HepG2 (cell line): ENCODE data around the gene ZFAND3. TPM values are rescaled to one million over a fixed set of nuclear protein-coding genes. Genes with fewer than 3 reads are reported as not detected.

Experiments used
- ATAC-seq: fragments of 200-7000 bp; cut with Tn5 transposase; 3 replicates; pipeline ENCODE4 v1.9.1; 2020; ENCODE audit warnings: mild to moderate bottlenecking, moderate library complexity
- BruUV-seq: library from RNA; stranded (reverse); fragments of 400-500 nt; replicated peaks from 2 replicates; lab custom pipeline; 2021; lab: Mats Ljungman, UMichigan
- CTCF ChIA-PET: fragments of 300-600 bp; formaldehyde crosslinking; extraction: SDS; loops from one replicate; lab custom pipeline; 2021; ENCODE audit warnings: low total read pairs, inconsistent platforms, low intra/inter-chr PET ratio; lab: Yijun Ruan, JAX
- POLR2A ChIA-PET: fragments of 350-600 bp; sonication (Branson Sonifier 250); formaldehyde crosslinking; loops from one replicate; lab custom pipeline; 2020; ENCODE audit warnings: antibody characterized with exemption, inconsistent platforms; lab: Yijun Ruan, JAX
- DNase-seq: peaks from one replicate; pipeline ENCODE4 v3.0.0-alpha.2; 2015; ENCODE audit warnings: low spot score
- FAIRE-seq: peaks from 3 replicates; lab custom pipeline; 2011; peaks lifted over from hg19 to GRCh38; lab: Jason Lieb, UNC
- H2AFZ ChIP-seq: one replicate; pipeline ENCODE4 v1.6.1; 2011; ENCODE audit warnings: low read length, inconsistent platforms
- H3K27ac ChIP-seq: fragments of 300-600 bp; 3 replicates; pipeline ENCODE4 v1.8.0; 2011; ENCODE audit warnings: mixed run types, mild to moderate bottlenecking, mixed read lengths, low read length, inconsistent platforms; ENCODE audit not compliant: insufficient read depth; ENCODE audit errors: extremely low read length
- H3K27me3 ChIP-seq, 2 experiments: fragments of 200-600 bp in 1 of 2; 2 replicates in 1 of 2; 3 replicates in 1 of 2; pipeline versions ENCODE4 v1.6.0 to v1.8.0; 2011; ENCODE audit warnings: low read length in 2 of 2, mild to moderate bottlenecking in 2 of 2, moderate library complexity in 2 of 2, inconsistent platforms in 1 of 2; ENCODE audit not compliant: insufficient read depth in 2 of 2, control insufficient read depth in 1 of 2
- H3K36me3 ChIP-seq, 2 experiments: fragments of 200-600 bp in 1 of 2; replicated peaks in 1 of 2; 2 replicates in 1 of 2; 3 replicates in 1 of 2; pipeline versions ENCODE4 v1.5.1 to v1.8.0; 2011; ENCODE audit warnings: low read length in 2 of 2, inconsistent platforms in 1 of 2; ENCODE audit not compliant: insufficient read depth in 2 of 2, control insufficient read depth in 1 of 2
- H3K4me1 ChIP-seq: 2 replicates; pipeline ENCODE4 v1.5.1; 2012; ENCODE audit warnings: low read length, inconsistent platforms; ENCODE audit not compliant: insufficient read depth
- H3K4me2 ChIP-seq: 2 replicates; pipeline ENCODE4 v1.6.0; 2011; ENCODE audit warnings: low read depth, low read length, inconsistent platforms
- H3K4me3 ChIP-seq, 3 experiments: fragments of 200-600 bp in 1 of 3; sonication (generic), shearing (Covaris generic) in 1 of 3; replicated peaks in 1 of 3; 2 replicates each; pipeline ENCODE4 v1.5.1; 2011 to 2016; ENCODE audit warnings: low read length in 3 of 3, inconsistent platforms in 2 of 3, low read depth in 2 of 3, mild to moderate bottlenecking in 2 of 3, control low read depth in 1 of 3, mixed read lengths in 1 of 3; ENCODE audit not compliant: insufficient read depth in 1 of 3
- H3K79me2 ChIP-seq: one replicate; pipeline ENCODE4 v1.6.1; 2011; ENCODE audit warnings: low read length, inconsistent platforms; ENCODE audit not compliant: insufficient read depth
- H3K9ac ChIP-seq: 2 replicates; pipeline ENCODE4 v1.6.0; 2011; ENCODE audit warnings: mild to moderate bottlenecking, low read depth, low read length, inconsistent platforms; ENCODE audit not compliant: insufficient read depth
- H3K9me3 ChIP-seq: 2 replicates; pipeline ENCODE4 v1.5.1; 2012; ENCODE audit warnings: mild to moderate bottlenecking, low read length
- H4K20me1 ChIP-seq: 2 replicates; pipeline ENCODE4 v1.6.0; 2011; ENCODE audit warnings: inconsistent platforms, mild to moderate bottlenecking, low read length, moderate library complexity; ENCODE audit not compliant: insufficient read depth
- CEBPG ChIP-seq: IDR thresholded peaks from 2 replicates; pipeline ENCODE4 v1.6.1; 2016
- FLYWCH1 ChIP-seq: sonication (generic); formaldehyde crosslinking; IDR thresholded peaks from 2 replicates; pipeline ENCODE4 v1.8.1; 2023; ENCODE audit warnings: mild to moderate bottlenecking, missing genetic modification reagents
- FOXP4 ChIP-seq: sonication (generic); formaldehyde crosslinking; IDR thresholded peaks from 2 replicates; pipeline ENCODE4 v1.4.0; 2020; ENCODE audit warnings: missing genetic modification reagents
- KLF15 ChIP-seq: sonication (generic); formaldehyde crosslinking; IDR thresholded peaks from 2 replicates; pipeline ENCODE4 v1.8.1; 2023; ENCODE audit warnings: borderline replicate concordance, mild to moderate bottlenecking, inconsistent platforms, missing genetic modification reagents, mixed read lengths
- MXD4 ChIP-seq: IDR thresholded peaks from 2 replicates; pipeline ENCODE4 v1.6.1; 2016; ENCODE audit warnings: mild to moderate bottlenecking, missing biosample characterization, missing genetic modification reagents
- MYC ChIP-seq: sonication (generic); formaldehyde crosslinking; IDR thresholded peaks from 2 replicates; pipeline ENCODE4 v1.9.0; 2021; ENCODE audit warnings: missing genetic modification reagents, borderline replicate concordance
- NFE2L2 ChIP-seq: fragments of 150-350 bp; IDR thresholded peaks from 2 replicates; pipeline ENCODE4 v1.6.1; 2014; ENCODE audit warnings: low read length
- RNF219 ChIP-seq: sonication (generic); formaldehyde crosslinking; IDR thresholded peaks from 2 replicates; pipeline ENCODE4 v1.5.0; 2020; ENCODE audit warnings: mild to moderate bottlenecking, missing genetic modification reagents
- ZBTB7B ChIP-seq: sonication (generic); formaldehyde crosslinking; IDR thresholded peaks from 2 replicates; pipeline ENCODE4 v1.4.0; 2020; ENCODE audit warnings: missing genetic modification reagents
- ZFY ChIP-seq: sonication (generic); formaldehyde crosslinking; IDR thresholded peaks from 2 replicates; pipeline ENCODE4 v1.4.0; 2020; ENCODE audit warnings: missing genetic modification reagents
- ZNF230 ChIP-seq: sonication (generic); formaldehyde crosslinking; IDR thresholded peaks from 2 replicates; pipeline ENCODE4 v1.4.0; 2020; ENCODE audit warnings: mild to moderate bottlenecking, missing genetic modification reagents
- WGBS: methylation state at CpG from one replicate; pipeline ENCODE4 v1.1.6; 2017; ENCODE audit warnings: low lambda C conversion rate; 5-methylcytosine and 5-hydroxymethylcytosine counted together
- in situ Hi-C: cut with HindIII; loops from 2 replicates; pipeline ENCODE4 v1.10.0; 2017; ENCODE audit warnings: low pct_unique_long_range_greater_than_20kb; ENCODE audit not compliant: extremely low pct_ligation_motif_present
- intact Hi-C: fragments of 100-400 bp; cut with micrococcal nuclease; formaldehyde crosslinking; loops from one replicate; pipeline ENCODE4 v1.10.0; 2022; ENCODE audit not compliant: unreplicated experiment
- polyA plus RNA-seq, 8 experiments: library from polyadenylated mRNA; depleted of rRNA in 3 of 8; stranded (reverse) in 7 of 8; unstranded in 1 of 8; fragments of >200 nt; fragmentation: Illumina TruSeq in 4 of 8; extraction: Trizol in 4 of 8; gene quantifications; 2 replicates each; pipeline versions ENCODE4 v1.2.1 to v1.2.3, GENCODE V29; 2011 to 2016; ENCODE audit warnings: low read depth in 4 of 8, missing spikeins in 1 of 8, mixed read lengths in 1 of 8; ENCODE audit not compliant: insufficient read depth in 1 of 8
- total RNA-seq, 5 experiments: library from RNA; depleted of rRNA; stranded (reverse); fragments of >200 nt; fragmentation: Illumina TruSeq; extraction: Trizol; gene quantifications; 2 replicates each; pipeline ENCODE4 v1.2.3, GENCODE V29; 2016; ENCODE audit warnings: low read depth in 1 of 5
- TF ChIP-seq, protein P1 (sequence below): sonication (generic); formaldehyde crosslinking; IDR thresholded peaks from 2 replicates; pipeline ENCODE4 v1.5.1; 2020; ENCODE audit warnings: missing genetic modification reagents, mild to moderate bottlenecking, borderline replicate concordance

The ZFAND3 gene
- total and polyA plus RNA-seq, 2 of the 13 experiments (the other 11 are each of a cell fraction or from before 2014, with no cell fraction given) = 16.4 to 17.1 TPM

DNA sequence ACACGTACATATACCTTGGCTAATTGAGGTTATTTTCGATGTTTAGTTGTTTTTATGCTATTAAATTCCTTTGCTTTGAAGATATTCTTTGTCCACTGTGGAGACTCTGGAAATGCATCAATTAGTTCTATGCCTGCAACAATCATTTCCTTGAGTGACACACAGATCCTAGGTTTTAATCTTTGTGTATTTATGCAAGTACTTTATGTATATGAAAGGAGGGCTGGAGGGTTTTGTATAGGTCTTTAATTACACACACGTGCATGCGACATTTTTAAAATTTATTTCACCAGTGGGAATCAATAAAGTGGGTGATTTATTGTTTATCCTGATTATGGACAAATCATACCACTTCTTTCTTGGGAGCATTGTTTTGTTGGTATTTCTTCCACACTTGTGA is 57.3 kb downstream of the ZFAND3 start:
- POLR2A ChIA-PET = no interaction called here
- FAIRE-seq = no peak
- 95% methylated on average over 4 of the region's 4 CpGs for WGBS
- BruUV-seq = no TSS peak
- TF ChIP-seq ZFY (CRISPR knock-in tag) (no peak), RNF219 (no peak), MXD4 (no peak), ZBTB7B (CRISPR knock-in tag) (no peak), FOXP4 (CRISPR knock-in tag) (no peak), ZNF230 (CRISPR knock-in tag) (no peak), KLF15 (no peak), NFE2L2 (no peak), FLYWCH1 (CRISPR knock-in tag) (no peak), MYC (CRISPR knock-in tag) (no peak), CEBPG (CRISPR knock-in tag) (no peak)
- TF ChIP-seq, protein P1, sequence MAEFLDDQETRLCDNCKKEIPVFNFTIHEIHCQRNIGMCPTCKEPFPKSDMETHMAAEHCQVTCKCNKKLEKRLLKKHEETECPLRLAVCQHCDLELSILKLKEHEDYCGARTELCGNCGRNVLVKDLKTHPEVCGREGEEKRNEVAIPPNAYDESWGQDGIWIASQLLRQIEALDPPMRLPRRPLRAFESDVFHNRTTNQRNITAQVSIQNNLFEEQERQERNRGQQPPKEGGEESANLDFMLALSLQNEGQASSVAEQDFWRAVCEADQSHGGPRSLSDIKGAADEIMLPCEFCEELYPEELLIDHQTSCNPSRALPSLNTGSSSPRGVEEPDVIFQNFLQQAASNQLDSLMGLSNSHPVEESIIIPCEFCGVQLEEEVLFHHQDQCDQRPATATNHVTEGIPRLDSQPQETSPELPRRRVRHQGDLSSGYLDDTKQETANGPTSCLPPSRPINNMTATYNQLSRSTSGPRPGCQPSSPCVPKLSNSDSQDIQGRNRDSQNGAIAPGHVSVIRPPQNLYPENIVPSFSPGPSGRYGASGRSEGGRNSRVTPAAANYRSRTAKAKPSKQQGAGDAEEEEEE (CRISPR knock-in tag) = no peak
- intact Hi-C loops = no loop called here
- H3K4me2 ChIP-seq = no peak overlapping the region
- no peak overlapping the region for H3K27ac ChIP-seq
- H4K20me1 ChIP-seq = peaks cover 24% of the 10 kb centered on the region
- H2AFZ ChIP-seq = no peak overlapping the region
- DNase-seq = no peak
- H3K4me1 ChIP-seq = peaks cover 14% of the 10 kb centered on the region
- in situ Hi-C loops = no loop called here
- no peak for ATAC-seq
- no peaks in the 10 kb centered on the region for H3K27me3 ChIP-seq
- H3K79me2 ChIP-seq = peaks cover 79% of the 10 kb centered on the region
- no peak overlapping the region for H3K9ac ChIP-seq
- CTCF ChIA-PET = no interaction called here
- H3K36me3 ChIP-seq = no peaks in the 10 kb centered on the region
- H3K4me3 ChIP-seq = no peak overlapping the region
- H3K9me3 ChIP-seq = no peaks in the 10 kb centered on the region
